GM12801 (cell line): ENCODE results near the gene ERGIC1.

Experiments
- CTCF ChIP-seq: IDR thresholded peaks from one replicate; pipeline ENCODE4 v1.5.1; 2011; ENCODE audit warnings: control low read depth; ENCODE audit not compliant: insufficient read length; ENCODE audit errors: extremely low read depth

ERGIC1 gene

GRCh38 chr5:172921906-172922305 is 87.9 kb downstream of the ERGIC1 start:
- TF ChIP-seq CTCF, result no peak

- no peak for TF ChIP-seq CTCF
Measured at GRCh38 chr5:172923539-172923938, 89.5 kb downstream of the ERGIC1 start.

GRCh38 chr5:172925336-172925948 is 91.4 kb downstream of the ERGIC1 start:
- TF ChIP-seq CTCF, result no peak

- TF ChIP-seq CTCF, result no peak
Measured at GRCh38 chr5:172926008-172926523, 92.0 kb downstream of the ERGIC1 start.

GRCh38 chr5:172926796-172927195 is 92.7 kb downstream of the ERGIC1 start:
- TF ChIP-seq CTCF, result no peak

GRCh38 chr5:172929371-172929838 is 95.4 kb downstream of the ERGIC1 start:
- TF ChIP-seq CTCF, result no peak

- no peak for TF ChIP-seq CTCF
Measured at GRCh38 chr5:172931001-172931536, 97.0 kb downstream of the ERGIC1 start.
